Activated T-helper 9 cell treated with anti-CD3 and anti-CD28 coated beads, Interleukin-2, amount 50 U/mL, for 16 hours (primary cell): ENCODE data around the gene ARHGEF19.
"Not testable (repeated sequence)": the region's sequence is repeated elsewhere in the genome, so short reads cannot be mapped to it uniquely, and the experiment has no call there.

Experiments
- DNase-seq: peaks from one replicate; pipeline ENCODE4 v3.0.0-alpha.2; 2020; ENCODE audit warnings: low read depth

Gene ARHGEF19

GRCh38 chr1:16181887-16182719 lies 30.3 kb downstream of the ARHGEF19 start:
- DNase-seq = no peak

GRCh38 chr1:16180291-16180824 lies 32.1 kb downstream of the ARHGEF19 start:
- DNase-seq = no peak

- DNase-seq = no peak
These were observed 33.6 kb downstream of the ARHGEF19 start for GRCh38 chr1:16178596-16179497.

DNA sequence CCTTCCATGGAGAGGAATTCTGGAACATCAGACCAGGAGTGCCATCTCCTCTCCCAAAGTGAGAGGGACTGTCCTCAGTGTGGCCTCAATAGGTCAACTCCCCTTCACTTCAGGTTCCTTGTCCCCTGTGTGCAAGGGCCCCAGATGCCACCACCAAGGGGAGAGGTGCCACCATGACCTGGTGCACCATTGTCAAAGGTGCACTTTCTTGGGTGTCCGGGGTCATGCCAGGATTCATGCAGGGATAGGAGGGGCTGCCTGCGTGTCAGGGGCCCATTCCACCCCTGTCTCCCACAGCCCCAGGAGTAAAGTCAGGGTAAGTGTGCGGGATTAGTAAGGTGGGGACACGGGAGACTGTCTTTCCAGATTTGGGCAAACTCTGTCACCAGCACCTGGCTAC lies 35.1 kb downstream of the ARHGEF19 start:
- DNase-seq = no peak

- DNase-seq = no peak
These were observed 35.8 kb downstream of the ARHGEF19 start for GRCh38 chr1:16176653-16177052.

DNA sequence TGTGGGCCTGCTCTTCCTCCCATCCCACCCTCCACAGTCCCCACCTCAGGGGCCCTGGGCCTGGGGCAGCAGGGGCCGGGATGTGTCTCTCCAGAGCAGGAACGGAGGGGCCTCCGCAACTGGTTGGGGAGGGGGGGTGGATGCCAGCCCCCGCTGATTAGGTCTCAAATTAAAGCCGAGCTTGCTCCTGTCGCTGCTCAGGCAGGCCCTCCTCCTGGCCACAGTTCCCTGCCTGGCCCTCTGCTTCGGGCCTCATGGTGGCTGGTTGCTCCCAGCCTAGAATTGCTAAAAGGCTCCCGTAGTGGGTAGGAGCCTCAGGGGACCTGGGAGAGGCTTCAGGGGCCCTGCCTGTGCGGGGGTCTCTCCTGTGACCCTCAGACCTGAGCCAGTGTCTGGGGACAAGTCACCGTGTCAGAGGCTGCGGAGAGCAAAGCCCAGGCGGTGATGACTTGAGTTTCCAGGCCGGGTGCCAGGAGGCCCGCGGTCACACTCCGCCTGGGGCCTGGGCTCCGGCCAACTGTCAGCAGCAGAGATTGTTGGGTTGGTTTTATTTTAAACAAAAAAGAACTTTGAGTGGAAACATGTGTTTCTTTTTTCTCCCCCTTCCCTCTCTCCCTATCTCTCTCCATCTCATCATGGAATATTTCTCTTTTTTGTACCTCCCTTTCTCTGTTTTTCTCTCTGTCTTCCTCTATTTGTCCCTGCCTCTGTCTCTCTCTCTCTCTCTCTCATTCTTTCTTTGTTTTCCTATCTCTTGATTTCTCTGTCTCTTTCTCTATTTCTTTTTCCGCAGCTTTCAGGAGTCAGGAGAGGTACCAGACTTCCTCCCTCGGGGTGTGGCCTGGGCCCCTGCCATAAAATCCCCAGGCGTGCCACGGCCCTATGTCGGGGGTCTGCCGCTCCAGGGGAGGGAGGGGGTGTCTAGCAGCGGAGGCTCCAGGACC lies 36.6 kb downstream of the ARHGEF19 start:
- no peak for DNase-seq

DNA sequence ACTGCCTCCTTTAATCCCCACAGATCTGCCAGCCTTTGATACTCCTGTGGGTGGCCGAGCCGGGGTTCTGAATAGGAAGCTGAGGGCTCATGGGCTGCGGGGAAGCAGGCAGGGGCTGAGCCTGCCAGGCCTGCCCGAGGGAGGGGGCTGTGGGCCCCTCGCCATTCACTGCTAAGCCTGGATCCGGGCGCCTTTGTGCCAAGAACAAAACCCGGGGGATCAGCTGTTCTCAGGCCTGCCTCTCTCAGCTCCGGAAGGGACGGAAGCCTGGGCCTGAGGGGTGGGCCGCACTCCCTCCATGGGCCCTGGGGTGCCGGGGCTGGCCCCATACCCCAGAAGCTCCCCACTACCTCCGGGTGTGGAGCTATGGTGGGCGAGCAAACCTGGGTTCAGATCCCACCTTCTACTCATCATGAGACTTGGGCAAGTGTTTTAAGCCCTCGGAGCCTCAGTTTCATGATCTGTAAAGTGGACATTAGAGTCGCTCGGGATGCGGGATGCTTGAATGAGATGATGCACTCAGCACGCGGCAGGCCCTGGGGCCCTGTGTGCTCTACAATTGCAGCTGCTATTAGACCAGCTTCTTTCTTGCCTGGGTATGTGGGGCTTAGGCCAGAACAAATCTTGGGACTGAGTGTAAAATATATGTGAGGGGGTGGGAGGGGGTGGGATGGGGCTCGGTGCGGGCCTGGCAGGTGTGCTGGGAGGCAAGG lies 37.4 kb downstream of the ARHGEF19 start:
- no peak for DNase-seq

GRCh38 chr1:16174261-16174868 lies 38.1 kb downstream of the ARHGEF19 start:
- DNase-seq = no peak

DNA sequence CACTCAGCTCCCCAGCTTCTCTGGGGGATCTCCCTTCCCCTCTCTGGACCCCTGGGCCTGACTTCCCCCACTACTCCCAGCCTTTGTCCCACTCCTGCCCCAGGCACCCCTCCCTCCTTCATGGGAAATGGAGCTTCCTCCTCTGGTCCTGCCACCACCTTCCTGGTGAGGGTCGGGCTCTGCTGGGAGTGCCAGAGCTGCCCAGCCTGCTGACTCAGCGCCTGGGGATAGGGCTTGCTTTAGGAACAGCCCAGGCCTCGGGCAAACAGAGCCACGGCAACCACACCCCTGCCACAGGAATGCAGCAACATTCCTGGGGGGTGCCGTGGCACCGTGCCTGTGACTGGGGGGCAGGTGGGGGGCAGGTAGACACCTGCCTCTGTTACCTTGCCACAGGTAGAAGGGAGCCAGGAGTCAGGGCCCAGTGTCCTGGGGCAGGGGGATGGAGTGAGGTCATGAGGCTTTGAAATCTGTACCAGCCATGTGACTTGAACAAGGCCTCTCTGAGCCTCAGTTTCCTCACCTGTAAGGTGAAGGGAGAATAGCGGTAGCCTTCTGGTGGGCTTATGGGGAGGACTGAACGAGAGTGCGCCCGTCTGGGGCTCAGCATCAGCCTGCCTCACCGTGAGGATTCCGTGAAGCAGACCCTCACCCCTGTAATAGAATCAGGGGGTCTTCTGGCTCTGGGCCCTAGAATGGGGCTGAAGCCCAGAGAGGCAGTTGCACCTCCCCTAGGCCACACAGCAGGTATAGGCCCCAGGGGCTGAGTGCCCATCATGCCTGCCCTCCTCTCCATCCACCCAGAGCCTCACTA lies 38.8 kb downstream of the ARHGEF19 start:
- no peak for DNase-seq

GRCh38 chr1:16172964-16173446 lies 39.4 kb downstream of the ARHGEF19 start:
- DNase-seq = no peak

GRCh38 chr1:16172218-16172830 lies 40.1 kb downstream of the ARHGEF19 start:
- no peak for DNase-seq

GRCh38 chr1:16171314-16172151 lies 40.9 kb downstream of the ARHGEF19 start:
- DNase-seq = no peak

- DNase-seq = no peak
These were observed 42.2 kb downstream of the ARHGEF19 start for GRCh38 chr1:16170283-16170673.

GRCh38 chr1:16168622-16169360 lies 43.7 kb downstream of the ARHGEF19 start:
- no peak for DNase-seq

GRCh38 chr1:16168144-16168495 lies 44.3 kb downstream of the ARHGEF19 start:
- not testable (repeated sequence) for DNase-seq

DNA sequence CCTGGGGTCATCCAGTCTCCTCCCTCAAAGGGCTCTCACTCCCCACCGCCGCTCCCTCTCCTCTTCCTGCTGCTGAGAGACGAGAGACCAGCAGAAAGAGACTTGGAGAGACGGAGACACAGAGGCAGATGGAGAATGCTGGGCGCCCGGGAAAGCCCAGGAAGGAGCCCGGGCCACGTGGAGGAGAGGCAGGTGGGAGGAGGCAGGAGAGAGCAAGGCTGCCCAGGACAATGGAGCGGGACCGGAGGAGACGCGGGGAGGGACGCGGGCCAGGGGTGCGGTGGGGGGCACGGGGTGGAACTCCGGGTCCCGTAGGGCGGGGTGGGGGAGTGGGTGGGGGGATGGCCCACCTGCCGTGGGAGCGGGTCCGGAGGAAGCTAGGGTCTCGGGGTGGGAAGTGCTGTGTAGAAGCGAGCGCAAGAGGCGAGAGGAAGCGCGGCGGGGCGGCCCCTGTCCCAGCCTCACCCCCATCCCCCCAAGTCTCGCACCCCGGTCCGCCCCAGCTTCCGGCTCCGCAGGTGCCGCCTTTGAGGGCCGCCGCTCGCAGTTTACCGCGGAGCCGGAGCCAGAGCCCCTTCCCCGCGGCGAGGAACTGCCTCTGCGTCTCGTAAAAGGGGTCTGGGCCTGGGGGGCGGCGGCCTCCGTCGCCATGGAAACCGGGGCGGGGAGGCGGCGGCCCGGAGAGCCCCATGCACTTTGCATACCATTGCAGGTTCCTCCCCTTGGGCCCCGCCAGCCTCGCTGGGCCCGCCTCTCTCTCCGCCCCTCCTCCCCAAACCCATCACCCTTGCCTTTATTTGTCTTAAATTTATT lies 44.9 kb downstream of the ARHGEF19 start:
- peak; percentile 44 for DNase-seq

DNA sequence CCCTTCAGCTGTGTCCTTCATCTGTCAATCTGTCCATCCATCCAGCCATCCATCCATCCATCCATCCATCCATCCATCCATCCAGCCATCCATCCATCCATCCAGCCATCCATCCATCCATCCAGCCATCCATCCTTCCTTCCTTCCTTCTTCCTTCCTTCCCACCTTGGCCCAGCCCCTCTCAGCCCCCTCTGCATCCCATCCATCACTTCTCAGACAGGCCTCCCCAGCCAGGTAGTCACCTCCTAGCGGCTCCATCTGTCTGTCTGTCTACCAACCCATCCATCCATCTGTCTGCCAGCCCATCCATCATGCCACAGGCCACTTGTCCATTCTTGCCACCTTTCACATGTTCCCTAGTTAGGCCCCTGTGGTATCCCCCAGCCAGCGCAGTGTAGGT lies 46.3 kb downstream of the ARHGEF19 start:
- DNase-seq = no peak
